GM18505 (cell line): ENCODE data around the gene MRPS30.
"Not testable (repeated sequence)": the region's sequence is repeated elsewhere in the genome, so short reads cannot be mapped to it uniquely, and the experiment has no call there.

Source experiments
- ATAC-seq: cut with Tn5 transposase; IDR thresholded peaks from one replicate; pipeline ENCODE4 v1.9.1; 2021; ENCODE audit not compliant: unreplicated experiment
- POLR2A ChIP-seq: IDR thresholded peaks from 4 replicates; pipeline ENCODE4 v1.6.1; 2011; ENCODE audit warnings: borderline replicate concordance; ENCODE audit not compliant: insufficient read depth, insufficient read length; ENCODE audit errors: extremely low read depth

The MRPS30 gene

DNA sequence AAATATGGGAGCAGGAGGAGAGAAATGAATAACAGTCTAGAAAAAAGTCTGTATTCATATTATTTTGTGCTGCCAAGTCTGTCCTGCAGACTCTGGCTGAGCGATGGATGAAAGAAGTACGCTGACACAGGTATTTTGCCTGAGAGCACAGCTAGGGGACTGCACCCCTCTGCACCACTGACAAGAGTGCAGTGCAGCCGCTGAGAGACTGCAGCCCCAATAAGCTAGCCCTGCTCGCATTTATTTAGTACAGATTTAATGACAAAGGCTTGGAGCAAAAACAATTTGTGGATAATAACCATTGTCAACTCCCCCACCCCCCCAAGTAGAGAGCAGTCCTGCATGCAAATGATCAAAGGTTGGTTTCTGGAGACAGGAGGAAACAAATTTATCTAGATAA, 13.3 kb upstream of the MRPS30 start:
- ATAC-seq: no peak
- no peak for TF ChIP-seq POLR2A

DNA sequence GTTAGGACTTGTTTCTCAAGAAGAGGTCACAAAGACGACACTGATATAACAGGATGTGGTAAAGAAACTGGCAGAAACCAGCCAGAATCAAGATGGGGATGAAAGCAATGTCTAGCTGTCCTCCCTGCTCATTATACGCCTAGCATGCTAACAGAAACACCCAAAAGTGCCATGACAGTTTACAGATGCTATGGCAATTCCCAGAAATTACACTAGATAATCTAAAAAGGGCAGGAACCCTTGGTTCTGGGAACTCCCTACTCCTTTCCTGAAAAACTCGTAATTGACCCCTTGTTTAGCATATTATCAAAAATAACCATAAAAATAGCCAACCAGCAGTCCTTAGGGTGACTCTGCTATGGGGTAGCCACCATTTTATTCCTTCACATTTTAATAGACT, 10.9 kb upstream of the MRPS30 start:
- no peak for ATAC-seq

DNA sequence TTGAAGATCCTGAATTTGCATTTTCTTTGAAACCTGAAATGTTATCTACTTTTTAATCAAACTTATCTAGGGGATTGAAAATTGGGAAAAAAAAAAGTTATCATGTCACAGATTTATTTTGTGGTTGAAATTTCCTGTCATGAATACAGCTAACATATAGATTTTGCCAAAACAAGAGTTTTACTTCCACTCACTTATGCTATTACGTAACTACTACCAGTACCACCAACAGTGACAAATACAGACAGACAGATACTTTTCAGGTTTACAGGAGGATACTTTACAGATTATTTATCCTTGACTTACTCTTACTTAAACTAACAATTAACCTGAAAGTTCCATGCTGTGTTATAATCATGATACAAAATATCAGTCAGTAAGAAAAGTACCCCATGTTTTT, 6.8 kb upstream of the MRPS30 start:
- TF ChIP-seq POLR2A: no peak
- ATAC-seq: no peak

More for the DNA sequence above, 10.9 kb upstream of the MRPS30 start:
- TF ChIP-seq POLR2A: no peak

DNA sequence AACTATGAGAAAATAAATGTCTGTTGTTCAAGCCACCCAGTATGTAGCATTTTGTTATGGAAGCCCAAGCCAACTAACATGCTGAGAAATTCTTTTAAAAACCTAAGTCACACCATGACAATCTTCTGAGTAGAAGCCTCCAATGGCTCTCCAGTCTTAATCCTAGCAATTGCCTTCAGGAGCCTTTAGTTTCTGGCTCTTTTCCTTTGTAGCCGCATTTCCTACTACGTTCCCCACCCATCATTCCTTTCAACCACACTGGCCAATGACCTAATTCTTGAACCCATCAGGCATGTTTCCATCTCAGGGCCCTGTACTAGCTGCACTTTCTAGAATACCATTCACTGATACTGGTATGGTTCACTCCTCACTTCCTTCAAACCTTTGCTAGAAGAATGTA, 2.1 kb upstream of the MRPS30 start:
- no peak for ATAC-seq
- no peak for TF ChIP-seq POLR2A

DNA sequence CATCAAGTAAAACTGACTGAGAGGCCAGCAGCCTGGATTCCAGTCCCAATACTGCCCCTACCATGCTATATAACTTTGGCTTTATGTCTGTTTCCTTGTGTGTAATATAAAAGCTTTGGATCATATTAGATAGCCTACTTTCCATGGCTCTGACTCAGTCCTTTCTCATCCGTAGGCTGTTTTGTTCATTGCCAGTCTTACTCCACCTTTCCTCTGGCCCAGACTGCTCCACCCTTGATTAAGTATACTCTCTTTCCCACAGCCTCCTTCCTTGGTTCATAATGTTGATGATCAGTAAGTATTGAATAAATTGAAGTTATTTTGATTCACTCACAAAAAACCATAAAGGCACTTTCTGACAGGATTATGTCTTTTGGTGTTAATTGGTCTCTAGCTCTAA, 1.5 kb upstream of the MRPS30 start:
- ATAC-seq: no peak
- TF ChIP-seq POLR2A: no peak

DNA sequence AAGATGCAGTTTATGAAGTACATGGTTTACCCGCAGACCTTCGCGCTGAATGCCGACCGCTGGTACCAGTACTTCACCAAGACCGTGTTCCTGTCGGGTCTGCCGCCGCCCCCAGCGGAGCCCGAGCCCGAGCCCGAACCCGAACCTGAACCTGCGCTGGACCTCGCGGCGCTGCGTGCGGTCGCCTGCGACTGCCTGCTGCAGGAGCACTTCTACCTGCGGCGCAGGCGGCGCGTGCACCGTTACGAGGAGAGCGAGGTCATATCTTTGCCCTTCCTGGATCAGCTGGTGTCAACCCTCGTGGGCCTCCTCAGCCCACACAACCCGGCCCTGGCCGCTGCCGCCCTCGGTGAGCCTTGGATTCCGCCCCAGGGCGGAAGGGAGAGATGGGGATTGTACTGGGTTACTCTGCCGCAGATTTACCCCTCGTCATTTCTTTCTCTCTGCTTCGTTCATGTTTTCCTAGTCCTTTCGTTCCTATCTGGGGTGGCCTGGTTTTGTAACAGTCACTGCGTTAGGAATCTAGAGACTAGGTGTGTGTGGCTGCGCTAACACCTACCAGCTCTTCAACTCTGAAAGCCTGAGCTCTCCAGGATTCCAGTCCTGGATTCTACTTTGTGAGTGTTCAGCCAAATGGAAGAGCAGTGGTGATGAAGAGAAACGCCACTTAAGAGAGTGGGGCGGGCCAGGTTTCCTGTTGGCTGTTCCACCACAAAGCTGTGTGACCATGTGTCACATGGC, 638 bp downstream of the MRPS30 start:
- peak; percentile 43 for ATAC-seq
- TF ChIP-seq POLR2A: peak; percentile 30

DNA sequence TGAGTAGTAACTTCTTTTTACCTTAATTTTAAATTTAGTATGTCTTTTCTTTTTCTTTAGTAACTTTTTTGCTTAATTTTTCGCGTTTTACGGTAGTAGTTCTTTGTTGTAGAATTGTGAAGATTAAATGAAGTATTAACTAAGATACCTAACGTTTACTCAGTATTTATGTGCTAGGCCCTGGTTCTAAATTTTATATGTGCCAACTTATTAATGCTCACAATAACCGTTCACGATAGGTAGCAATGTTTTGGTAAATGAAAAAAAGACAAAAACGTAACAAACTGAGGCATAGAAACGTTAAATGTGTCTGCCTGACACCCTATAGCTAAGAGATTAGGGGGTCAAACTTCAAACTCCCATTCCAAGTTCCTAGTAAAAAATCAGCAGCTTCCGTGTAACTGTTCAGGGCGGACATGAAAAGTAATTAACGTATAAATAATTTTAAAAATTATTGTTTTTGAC, 1.2 kb downstream of the MRPS30 start:
- no peak for ATAC-seq
- TF ChIP-seq POLR2A: no peak

DNA sequence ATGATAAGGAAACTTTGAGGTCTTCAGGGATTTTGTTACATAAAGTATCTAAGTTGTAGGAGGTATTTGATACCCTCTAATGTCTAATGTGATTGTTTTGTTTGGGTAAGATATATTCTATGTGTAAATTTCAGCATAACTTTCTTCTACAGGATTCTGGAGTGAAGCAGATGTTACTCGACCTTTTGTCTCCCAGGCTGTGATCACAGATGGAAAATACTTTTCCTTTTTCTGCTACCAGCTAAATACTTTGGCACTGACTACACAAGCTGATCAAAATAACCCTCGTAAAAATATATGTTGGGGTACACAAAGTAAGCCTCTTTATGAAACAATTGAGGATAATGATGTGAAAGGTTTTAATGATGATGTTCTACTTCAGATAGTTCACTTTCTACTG, 6.0 kb downstream of the MRPS30 start:
- no peak for TF ChIP-seq POLR2A
- ATAC-seq: no peak

DNA sequence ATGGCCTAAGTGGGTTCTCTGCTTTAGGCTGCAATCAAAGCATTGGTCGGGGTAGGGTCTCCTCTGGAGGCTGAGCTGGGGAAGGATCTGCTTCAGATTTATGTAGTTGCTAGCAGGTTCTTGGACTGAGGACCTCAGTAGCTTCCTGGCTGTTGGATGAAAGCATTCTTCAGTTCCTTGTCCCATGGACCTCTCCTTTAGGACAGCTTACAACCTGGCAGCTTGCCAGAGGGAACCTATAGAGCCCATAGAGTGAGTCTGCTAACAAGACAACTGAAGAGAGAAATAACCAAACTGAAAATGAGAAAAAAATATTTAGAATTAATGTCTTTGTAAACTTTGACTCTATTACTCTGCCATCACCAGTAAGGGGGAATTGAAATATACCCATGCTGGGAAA, 12.4 kb downstream of the MRPS30 start:
- no peak for TF ChIP-seq POLR2A
- no peak for ATAC-seq

DNA sequence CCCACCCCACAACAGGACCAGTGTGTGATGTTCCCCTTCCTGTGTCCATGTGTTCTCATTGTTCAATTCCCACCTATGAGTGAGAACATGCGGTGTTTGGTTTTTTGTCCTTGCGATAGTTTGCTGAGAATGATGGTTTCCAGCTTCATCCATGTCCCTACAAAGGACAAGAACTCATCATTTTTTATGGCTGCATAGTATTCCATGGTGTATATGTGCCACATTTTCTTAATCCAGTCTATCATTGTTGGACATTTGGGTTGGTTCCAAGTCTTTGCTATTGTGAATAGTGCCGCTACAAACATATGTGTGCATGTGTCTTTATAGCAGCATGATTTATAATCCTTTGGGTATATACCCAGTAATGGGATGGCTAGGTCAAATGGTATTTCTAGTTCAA, 15.9 kb downstream of the MRPS30 start:
- not testable (repeated sequence) for ATAC-seq

DNA sequence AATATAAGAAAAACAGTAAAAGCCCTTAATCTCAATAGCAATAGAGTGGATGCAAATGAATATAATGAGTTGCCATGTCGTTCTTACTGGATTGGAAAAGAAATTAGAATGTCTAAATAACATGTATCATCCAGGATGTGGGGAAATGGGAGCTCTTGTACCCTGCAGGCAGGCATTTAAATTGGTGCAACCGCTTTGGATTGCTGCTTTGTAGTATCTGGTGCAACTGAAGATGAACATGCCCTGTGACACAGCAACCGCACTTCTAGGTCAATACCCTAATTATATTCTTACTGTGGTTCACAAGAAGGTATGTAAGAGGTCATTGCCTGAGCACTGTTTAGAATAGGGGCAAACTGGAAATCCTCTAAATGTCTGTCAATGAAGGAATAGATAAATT, 18.9 kb downstream of the MRPS30 start:
- no peak for ATAC-seq
- TF ChIP-seq POLR2A: no peak

DNA sequence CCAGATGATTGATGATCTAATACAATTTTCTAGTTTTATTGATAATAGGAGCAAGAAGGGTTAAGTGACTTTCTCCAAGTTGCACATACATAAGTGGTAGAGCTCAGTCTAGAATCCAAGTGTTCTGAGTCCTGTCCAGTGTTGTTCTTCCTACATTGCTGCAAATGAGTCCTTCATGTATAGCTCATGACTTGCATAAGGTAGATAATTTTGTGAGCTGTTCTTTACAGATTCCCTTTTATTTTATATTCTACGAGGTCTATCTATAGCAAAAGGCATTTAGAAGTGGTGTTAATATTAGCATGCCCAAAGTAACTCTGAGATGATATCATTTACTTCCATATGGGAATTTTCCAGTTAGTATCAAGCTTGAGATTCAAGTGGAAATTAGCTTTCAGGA, 20.0 kb downstream of the MRPS30 start:
- no peak for TF ChIP-seq POLR2A
- ATAC-seq: no peak

DNA sequence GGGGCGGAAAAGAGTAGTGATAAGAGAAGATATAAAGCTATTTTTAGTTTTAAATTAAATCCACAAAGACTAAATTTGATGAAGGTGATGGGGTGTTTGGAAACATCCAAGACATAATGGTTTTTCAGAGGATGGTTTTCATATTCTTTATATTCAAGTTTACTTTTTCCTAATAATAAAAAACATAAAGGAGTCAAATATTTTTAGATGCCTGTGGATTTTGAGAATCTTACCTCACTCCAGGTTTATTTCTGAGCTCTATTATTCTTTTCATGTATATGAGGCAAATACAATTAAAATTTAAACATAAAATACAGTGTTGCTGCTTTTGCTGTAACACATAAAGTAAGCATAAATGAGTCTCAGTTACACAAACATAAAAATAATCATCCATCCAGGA, 22.2 kb downstream of the MRPS30 start:
- TF ChIP-seq POLR2A: no peak
- ATAC-seq: no peak

DNA sequence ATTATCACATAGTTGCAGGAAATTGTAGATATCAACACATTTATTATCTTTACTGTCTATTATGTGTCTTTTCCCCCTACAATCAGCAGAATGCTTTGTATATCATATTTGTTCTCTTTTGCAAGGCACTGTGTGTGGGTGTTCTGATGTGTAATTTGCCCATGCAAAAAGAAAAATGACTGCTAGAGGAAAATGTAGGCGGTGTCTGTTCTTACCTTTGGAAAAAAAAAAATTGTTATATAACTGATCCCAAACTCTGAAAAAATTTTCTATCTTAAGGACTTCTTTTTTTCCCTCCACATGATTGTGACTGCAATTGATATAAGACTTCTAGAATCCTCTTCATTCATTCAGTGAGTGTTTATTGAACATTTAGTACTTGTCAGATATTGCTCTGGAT, 24.5 kb downstream of the MRPS30 start:
- ATAC-seq: no peak
- no peak for TF ChIP-seq POLR2A

DNA sequence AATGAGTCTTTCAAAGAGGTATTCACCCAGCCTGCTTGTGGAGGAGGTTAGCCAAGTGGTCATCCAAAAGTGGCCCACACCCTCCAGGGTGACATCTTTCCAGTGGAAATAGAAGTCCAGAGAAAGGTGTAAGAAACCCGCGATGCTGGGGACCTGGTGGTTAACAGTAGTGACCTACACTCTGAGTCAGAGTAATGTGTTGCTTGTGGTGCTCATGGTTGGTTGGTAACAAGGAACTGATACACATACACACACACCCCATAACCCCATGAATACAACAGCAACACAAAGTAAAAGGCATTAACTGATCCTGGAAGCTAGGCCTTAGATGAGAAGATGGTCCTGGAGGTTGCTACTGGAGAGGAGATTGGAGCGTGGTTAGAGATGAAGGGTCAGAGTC, 26.9 kb downstream of the MRPS30 start:
- TF ChIP-seq POLR2A: no peak
- ATAC-seq: no peak
